Panc1 (cell line): ENCODE data around the gene CA10. TPM values are rescaled to one million over a fixed set of nuclear protein-coding genes. Genes with fewer than 3 reads are reported as not detected.

Source experiments
- ATAC-seq: fragments of 200-7000 bp; cut with Tn5 transposase; 2 replicates; pipeline ENCODE4 v1.9.1; 2020; ENCODE audit warnings: mild to moderate bottlenecking, moderate library complexity
- BruUV-seq: library from RNA; stranded (reverse); fragments of 400-500 nt; replicated peaks from 2 replicates; lab custom pipeline; 2021; lab: Mats Ljungman, UMichigan
- CTCF ChIA-PET: fragments of 300-600 bp; sonication (Branson Sonifier 250); formaldehyde crosslinking; loops from one replicate; lab custom pipeline; 2022; ENCODE audit warnings: antibody characterized with exemption; lab: Charles Lee
- POLR2A ChIA-PET: fragments of 300-600 bp; sonication (Branson Sonifier 250); formaldehyde crosslinking; loops from one replicate; lab custom pipeline; 2022; ENCODE audit warnings: antibody characterized with exemption; lab: Charles Lee
- DNase-seq: peaks from one replicate; pipeline ENCODE4 v3.0.0-alpha.2; 2010; ENCODE audit warnings: low read depth, low spot score
- H3K27ac ChIP-seq: 2 replicates; pipeline ENCODE4 v1.5.1; 2011; ENCODE audit warnings: mild to moderate bottlenecking, low read length, inconsistent platforms
- H3K27me3 ChIP-seq: fragments of 200-500 bp; sonication (Bioruptor generic); 2 replicates; pipeline ENCODE4 v1.6.0; 2014; ENCODE audit warnings: low read length, inconsistent platforms; ENCODE audit not compliant: control insufficient read depth, insufficient read depth
- H3K36me3 ChIP-seq: fragments of 200-500 bp; sonication (Bioruptor generic); 2 replicates; pipeline ENCODE4 v1.5.1; 2014; ENCODE audit warnings: inconsistent platforms, mild to moderate bottlenecking, low read length, moderate library complexity; ENCODE audit not compliant: control insufficient read depth, insufficient read depth
- H3K4me1 ChIP-seq: 2 replicates; pipeline ENCODE4 v1.5.1; 2011; ENCODE audit warnings: inconsistent platforms, mild to moderate bottlenecking, low read length, moderate library complexity; ENCODE audit not compliant: control insufficient read depth, insufficient read depth
- H3K4me3 ChIP-seq, 2 experiments: 2 replicates each; pipeline ENCODE4 v1.5.1; 2011 to 2012; ENCODE audit warnings: low read depth in 2 of 2, low read length in 2 of 2, mild to moderate bottlenecking in 2 of 2, inconsistent platforms in 1 of 2, moderate library complexity in 1 of 2
- H3K9me3 ChIP-seq: fragments of 200-500 bp; sonication (Bioruptor generic); 2 replicates; pipeline ENCODE4 v1.5.1; 2014; ENCODE audit warnings: low read depth, mild to moderate bottlenecking, inconsistent platforms, low read length, moderate library complexity; ENCODE audit not compliant: control insufficient read depth, insufficient read depth
- CTCF ChIP-seq: fragments of 450-650 bp; IDR thresholded peaks from 2 replicates; pipeline ENCODE4 v1.5.1; 2017; ENCODE audit warnings: mild to moderate bottlenecking
- POLR2AphosphoS5 ChIP-seq: IDR thresholded peaks from 2 replicates; pipeline ENCODE4 v1.6.1; 2012; ENCODE audit warnings: mild to moderate bottlenecking, low read depth, low read length, moderate library complexity
- SIN3A ChIP-seq: IDR thresholded peaks from 2 replicates; pipeline ENCODE4 v1.6.1; 2012; ENCODE audit warnings: low read depth, mild to moderate bottlenecking, low read length, moderate library complexity, borderline replicate concordance; ENCODE audit not compliant: insufficient read depth
- TCF7L2 ChIP-seq: IDR thresholded peaks from 2 replicates; pipeline ENCODE4 v1.6.1; 2011; ENCODE audit warnings: mild to moderate bottlenecking, low read depth, low read length, inconsistent platforms
- in situ Hi-C: cut with HindIII; loops from 2 replicates; pipeline ENCODE4 v1.10.0; 2016; ENCODE audit warnings: low sequenced_read_pairs, low pct_unique_long_range_greater_than_20kb
- intact Hi-C: fragments of 100-400 bp; cut with micrococcal nuclease; formaldehyde crosslinking; loops from one replicate; pipeline ENCODE4 v1.10.0; 2022; ENCODE audit not compliant: unreplicated experiment
- total RNA-seq: library from RNA; stranded (reverse); gene quantifications from one replicate; pipeline ENCODE4 v1.2.1, GENCODE V29; 2021; ENCODE audit not compliant: unreplicated experiment
- TF ChIP-seq, protein P1 (sequence below), 2 experiments: IDR thresholded peaks; 2 replicates each; pipeline ENCODE4 v1.6.1; 2011 to 2012; ENCODE audit warnings: low read depth in 2 of 2, control low read depth in 1 of 2, low read length in 1 of 2, mild to moderate bottlenecking in 1 of 2, moderate library complexity in 1 of 2; ENCODE audit not compliant: insufficient read depth in 1 of 2

The CA10 gene
- total RNA-seq, 1 experiment from 2014 or later, result not detected

GRCh38 chr17:51891936-51892335 lies 266.6 kb downstream of the CA10 start:
- no peak for TF ChIP-seq CTCF
- no peak for TF ChIP-seq TCF7L2
- no peak for TF ChIP-seq POLR2AphosphoS5
- TF ChIP-seq, protein P1, sequence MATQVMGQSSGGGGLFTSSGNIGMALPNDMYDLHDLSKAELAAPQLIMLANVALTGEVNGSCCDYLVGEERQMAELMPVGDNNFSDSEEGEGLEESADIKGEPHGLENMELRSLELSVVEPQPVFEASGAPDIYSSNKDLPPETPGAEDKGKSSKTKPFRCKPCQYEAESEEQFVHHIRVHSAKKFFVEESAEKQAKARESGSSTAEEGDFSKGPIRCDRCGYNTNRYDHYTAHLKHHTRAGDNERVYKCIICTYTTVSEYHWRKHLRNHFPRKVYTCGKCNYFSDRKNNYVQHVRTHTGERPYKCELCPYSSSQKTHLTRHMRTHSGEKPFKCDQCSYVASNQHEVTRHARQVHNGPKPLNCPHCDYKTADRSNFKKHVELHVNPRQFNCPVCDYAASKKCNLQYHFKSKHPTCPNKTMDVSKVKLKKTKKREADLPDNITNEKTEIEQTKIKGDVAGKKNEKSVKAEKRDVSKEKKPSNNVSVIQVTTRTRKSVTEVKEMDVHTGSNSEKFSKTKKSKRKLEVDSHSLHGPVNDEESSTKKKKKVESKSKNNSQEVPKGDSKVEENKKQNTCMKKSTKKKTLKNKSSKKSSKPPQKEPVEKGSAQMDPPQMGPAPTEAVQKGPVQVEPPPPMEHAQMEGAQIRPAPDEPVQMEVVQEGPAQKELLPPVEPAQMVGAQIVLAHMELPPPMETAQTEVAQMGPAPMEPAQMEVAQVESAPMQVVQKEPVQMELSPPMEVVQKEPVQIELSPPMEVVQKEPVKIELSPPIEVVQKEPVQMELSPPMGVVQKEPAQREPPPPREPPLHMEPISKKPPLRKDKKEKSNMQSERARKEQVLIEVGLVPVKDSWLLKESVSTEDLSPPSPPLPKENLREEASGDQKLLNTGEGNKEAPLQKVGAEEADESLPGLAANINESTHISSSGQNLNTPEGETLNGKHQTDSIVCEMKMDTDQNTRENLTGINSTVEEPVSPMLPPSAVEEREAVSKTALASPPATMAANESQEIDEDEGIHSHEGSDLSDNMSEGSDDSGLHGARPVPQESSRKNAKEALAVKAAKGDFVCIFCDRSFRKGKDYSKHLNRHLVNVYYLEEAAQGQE (IDR thresholded peaks at IDR 0.05; ENCODE audit: insufficient read depth in 1 of 2, low read depth in 2 of 2, low read length in 1 of 2), result no peak
- TF ChIP-seq SIN3A, result no peak
- CTCF ChIA-PET, result no interaction called here
- ATAC-seq, result no peak
- no peak for DNase-seq
- intact Hi-C loops, result no loop called here
- Histone ChIP-seq H3K27me3 (no peaks in the 10 kb centered on the region), H3K9me3 (no peaks in the 10 kb centered on the region), H3K4me1 (no peaks in the 10 kb centered on the region), H3K27ac (no peak overlapping the region), H3K36me3 (no peaks in the 10 kb centered on the region), H3K4me3 (no peak overlapping the region)
- no TSS peak for BruUV-seq
- POLR2A ChIA-PET, result no interaction called here
- in situ Hi-C loops, result no loop called here

DNA sequence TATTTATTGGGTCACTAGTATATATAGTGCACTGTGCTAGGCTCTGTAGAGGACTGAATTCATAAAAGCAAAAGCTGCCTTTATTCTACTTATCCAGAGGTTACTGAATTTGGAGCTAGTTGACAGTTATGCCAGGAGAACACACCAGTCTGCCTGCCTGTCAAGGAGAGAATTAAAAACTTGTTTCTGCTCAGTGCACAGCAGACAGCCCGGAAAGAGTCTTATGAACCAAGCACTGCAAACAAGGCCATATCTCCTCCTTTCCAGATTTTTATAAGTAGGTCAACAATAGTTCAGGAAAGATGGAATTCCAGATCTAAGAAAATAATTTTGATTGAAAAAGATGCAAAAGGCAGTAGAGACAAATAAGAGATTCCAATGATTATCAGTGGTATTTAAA lies 267.8 kb downstream of the CA10 start:
- TF ChIP-seq, protein P1 (IDR thresholded peaks at IDR 0.05; ENCODE audit: insufficient read depth in 1 of 2, low read depth in 2 of 2, low read length in 1 of 2), result no peak
- TF ChIP-seq SIN3A (no peak), CTCF (no peak), POLR2AphosphoS5 (no peak), TCF7L2 (no peak)
- ATAC-seq (no peak), DNase-seq (no peak)
- H3K4me1 ChIP-seq, result no peaks in the 10 kb centered on the region
- ChIA-PET CTCF (no interaction called here), POLR2A (no interaction called here)
- H3K9me3 ChIP-seq, result no peaks in the 10 kb centered on the region
- intact Hi-C loops (no loop called here), in situ Hi-C loops (no loop called here)
- no peak overlapping the region for H3K27ac ChIP-seq
- H3K27me3 ChIP-seq, result no peaks in the 10 kb centered on the region
- no peaks in the 10 kb centered on the region for H3K36me3 ChIP-seq
- no peak overlapping the region for H3K4me3 ChIP-seq
- no TSS peak for BruUV-seq
